Measurements from ENCODE around the gene EPHB1. TPM values are rescaled to one million over a fixed set of nuclear protein-coding genes. Genes with fewer than 3 reads are reported as not detected.

Gene EPHB1
- total RNA-seq, 1 experiment from 2014 or later: 0.11 TPM

- no peaks in the 10 kb centered on the region for H3K9me3 ChIP-seq (ENCODE audit: low read depth, low read length, poor library complexity, severe bottlenecking)
- TF ChIP-seq, protein P1, sequence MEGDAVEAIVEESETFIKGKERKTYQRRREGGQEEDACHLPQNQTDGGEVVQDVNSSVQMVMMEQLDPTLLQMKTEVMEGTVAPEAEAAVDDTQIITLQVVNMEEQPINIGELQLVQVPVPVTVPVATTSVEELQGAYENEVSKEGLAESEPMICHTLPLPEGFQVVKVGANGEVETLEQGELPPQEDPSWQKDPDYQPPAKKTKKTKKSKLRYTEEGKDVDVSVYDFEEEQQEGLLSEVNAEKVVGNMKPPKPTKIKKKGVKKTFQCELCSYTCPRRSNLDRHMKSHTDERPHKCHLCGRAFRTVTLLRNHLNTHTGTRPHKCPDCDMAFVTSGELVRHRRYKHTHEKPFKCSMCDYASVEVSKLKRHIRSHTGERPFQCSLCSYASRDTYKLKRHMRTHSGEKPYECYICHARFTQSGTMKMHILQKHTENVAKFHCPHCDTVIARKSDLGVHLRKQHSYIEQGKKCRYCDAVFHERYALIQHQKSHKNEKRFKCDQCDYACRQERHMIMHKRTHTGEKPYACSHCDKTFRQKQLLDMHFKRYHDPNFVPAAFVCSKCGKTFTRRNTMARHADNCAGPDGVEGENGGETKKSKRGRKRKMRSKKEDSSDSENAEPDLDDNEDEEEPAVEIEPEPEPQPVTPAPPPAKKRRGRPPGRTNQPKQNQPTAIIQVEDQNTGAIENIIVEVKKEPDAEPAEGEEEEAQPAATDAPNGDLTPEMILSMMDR (conservative IDR thresholded peaks at IDR 0.05; ENCODE audit: low read depth, low read length): no peak
- H3K36me3 ChIP-seq (ENCODE audit: insufficient read depth, low read length, poor library complexity, severe bottlenecking): no peaks in the 10 kb centered on the region
- H3K4me3 ChIP-seq (ENCODE audit: low read depth, low read length, poor library complexity, severe bottlenecking): no peak overlapping the region
- no peak overlapping the region for H3K27ac ChIP-seq (ENCODE audit: low read depth, low read length, poor library complexity, severe bottlenecking)
- H3K4me1 ChIP-seq (ENCODE audit: insufficient read depth, low read length, poor library complexity, severe bottlenecking): no peaks in the 10 kb centered on the region
- POLR2A ChIA-PET (ENCODE audit: low non-redundant PET): no interaction called here
- no TSS peak for BruUV-seq (replicated peaks)
- CTCF ChIA-PET: no interaction called here
- intact Hi-C loops (cut with micrococcal nuclease; ENCODE audit: unreplicated experiment): no loop called here
- DNase-seq (ENCODE audit: low spot score): no peak
- peaks cover 42% of the 10 kb centered on the region for H3K27me3 ChIP-seq (replicated peaks; ENCODE audit: insufficient read depth, low read depth, low read length, poor library complexity)
These were observed 238.7 kb downstream of the EPHB1 start for GRCh38 chr3:135033737-135034136.

DNA sequence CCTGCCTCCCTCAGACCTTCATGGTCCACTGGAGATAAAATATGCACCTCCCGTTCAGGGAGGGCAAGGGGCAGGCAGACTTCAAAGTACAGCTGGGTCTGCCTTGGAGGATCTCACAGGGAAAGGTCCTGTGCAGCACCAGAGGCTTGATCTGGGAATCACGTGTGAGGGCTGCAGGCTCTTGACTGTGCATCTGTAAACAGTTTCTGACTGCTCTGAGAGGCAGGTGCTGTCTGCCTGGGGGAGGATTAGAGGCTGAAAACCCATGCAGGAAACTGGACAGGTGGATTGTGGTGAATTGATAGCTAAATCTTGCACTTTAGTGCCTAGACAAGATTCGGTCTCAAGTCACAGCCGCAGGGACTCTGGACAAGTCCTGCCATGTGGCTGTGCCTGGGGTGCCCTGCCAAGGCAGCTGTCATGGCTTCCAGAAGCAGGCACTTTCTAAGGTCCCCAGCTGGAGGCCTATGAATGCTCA lies 239.3 kb downstream of the EPHB1 start:
- Histone ChIP-seq H3K36me3 (ENCODE audit: insufficient read depth, low read length, poor library complexity, severe bottlenecking) (no peaks in the 10 kb centered on the region), H3K27me3 (replicated peaks; ENCODE audit: insufficient read depth, low read depth, low read length, poor library complexity) (peaks cover 42% of the 10 kb centered on the region), H3K9me3 (ENCODE audit: low read depth, low read length, poor library complexity, severe bottlenecking) (no peaks in the 10 kb centered on the region), H3K4me1 (ENCODE audit: insufficient read depth, low read length, poor library complexity, severe bottlenecking) (no peaks in the 10 kb centered on the region), H3K4me3 (ENCODE audit: low read depth, low read length, poor library complexity, severe bottlenecking) (no peak overlapping the region), H3K27ac (ENCODE audit: low read depth, low read length, poor library complexity, severe bottlenecking) (no peak overlapping the region)
- no TSS peak for BruUV-seq (replicated peaks)
- CTCF ChIA-PET: no interaction called here
- no peak for TF ChIP-seq EZH2 (IDR thresholded peaks at IDR 0.05; ENCODE audit: borderline replicate concordance, low read depth, low read length, poor library complexity, severe bottlenecking)
- TF ChIP-seq, protein P1 (conservative IDR thresholded peaks at IDR 0.05; ENCODE audit: low read depth, low read length): no peak
- intact Hi-C loops (cut with micrococcal nuclease; ENCODE audit: unreplicated experiment): no loop called here
- POLR2A ChIA-PET (ENCODE audit: low non-redundant PET): no interaction called here
- no peak for DNase-seq (ENCODE audit: low spot score)

DNA sequence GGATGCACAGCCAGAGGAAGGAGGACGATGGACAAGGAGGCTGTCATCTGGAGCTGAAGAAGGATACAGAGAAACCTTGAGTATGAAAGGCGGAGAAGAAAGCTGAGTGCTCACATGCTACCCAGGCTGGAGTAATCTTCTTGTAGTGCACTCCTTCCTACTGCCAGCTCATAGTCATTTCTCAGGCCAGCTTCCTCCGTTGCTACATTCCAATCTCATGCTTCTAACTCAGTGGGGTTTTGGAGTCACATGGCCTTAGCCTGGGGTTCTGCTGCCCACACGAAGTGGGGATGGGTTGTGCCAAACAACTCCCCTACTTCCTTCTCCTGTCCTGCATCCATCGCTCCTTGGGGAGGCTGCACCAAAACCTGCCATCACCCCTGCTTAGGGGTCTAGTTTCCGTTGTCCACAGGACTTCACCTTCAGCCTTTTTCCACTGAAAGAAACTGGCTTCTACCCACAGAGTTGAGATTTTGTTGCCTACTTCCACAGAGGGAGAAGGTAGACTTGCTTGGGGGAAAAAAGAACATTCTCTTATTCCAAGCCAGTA lies 239.9 kb downstream of the EPHB1 start:
- ChIA-PET CTCF (no interaction called here), POLR2A (ENCODE audit: low non-redundant PET) (no interaction called here)
- H3K9me3 ChIP-seq (ENCODE audit: low read depth, low read length, poor library complexity, severe bottlenecking): no peaks in the 10 kb centered on the region
- H3K4me3 ChIP-seq (ENCODE audit: low read depth, low read length, poor library complexity, severe bottlenecking): no peak overlapping the region
- TF ChIP-seq, protein P1 (conservative IDR thresholded peaks at IDR 0.05; ENCODE audit: low read depth, low read length): no peak
- no peak for TF ChIP-seq EZH2 (IDR thresholded peaks at IDR 0.05; ENCODE audit: borderline replicate concordance, low read depth, low read length, poor library complexity, severe bottlenecking)
- H3K27me3 ChIP-seq (replicated peaks; ENCODE audit: insufficient read depth, low read depth, low read length, poor library complexity): peaks cover 42% of the 10 kb centered on the region
- H3K27ac ChIP-seq (ENCODE audit: low read depth, low read length, poor library complexity, severe bottlenecking): no peak overlapping the region
- no peak for DNase-seq (ENCODE audit: low spot score)
- BruUV-seq (replicated peaks): no TSS peak
- H3K36me3 ChIP-seq (ENCODE audit: insufficient read depth, low read length, poor library complexity, severe bottlenecking): no peaks in the 10 kb centered on the region
- no peaks in the 10 kb centered on the region for H3K4me1 ChIP-seq (ENCODE audit: insufficient read depth, low read length, poor library complexity, severe bottlenecking)
- intact Hi-C loops (cut with micrococcal nuclease; ENCODE audit: unreplicated experiment): no loop called here

Data from A673 (cell line).